Measurements from ENCODE around the gene DUOXA2. TPM values are rescaled to one million over a fixed set of nuclear protein-coding genes. Genes with fewer than 3 reads are reported as not detected.

DUOXA2 gene
- total RNA-seq, 1 experiment from 2014 or later: not detected

GRCh38 chr15:45084163-45084562, 30.0 kb upstream of the DUOXA2 start (continued):
- TF ChIP-seq AR (CRISPR knock-in tag; IDR thresholded peaks at IDR 0.05) (no peak), FOXP1 (CRISPR knock-in tag; IDR thresholded peaks at IDR 0.05; ENCODE audit: borderline replicate concordance) (no peak)
- TF ChIP-seq, protein P1, sequence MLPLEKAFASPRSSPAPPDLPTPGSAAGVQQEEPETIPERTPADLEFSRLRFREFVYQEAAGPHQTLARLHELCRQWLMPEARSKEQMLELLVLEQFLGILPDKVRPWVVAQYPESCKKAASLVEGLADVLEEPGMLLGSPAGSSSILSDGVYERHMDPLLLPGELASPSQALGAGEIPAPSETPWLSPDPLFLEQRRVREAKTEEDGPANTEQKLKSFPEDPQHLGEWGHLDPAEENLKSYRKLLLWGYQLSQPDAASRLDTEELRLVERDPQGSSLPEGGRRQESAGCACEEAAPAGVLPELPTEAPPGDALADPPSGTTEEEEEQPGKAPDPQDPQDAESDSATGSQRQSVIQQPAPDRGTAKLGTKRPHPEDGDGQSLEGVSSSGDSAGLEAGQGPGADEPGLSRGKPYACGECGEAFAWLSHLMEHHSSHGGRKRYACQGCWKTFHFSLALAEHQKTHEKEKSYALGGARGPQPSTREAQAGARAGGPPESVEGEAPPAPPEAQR (CRISPR knock-in tag; IDR thresholded peaks at IDR 0.05): no peak
- TF ChIP-seq, protein P2, sequence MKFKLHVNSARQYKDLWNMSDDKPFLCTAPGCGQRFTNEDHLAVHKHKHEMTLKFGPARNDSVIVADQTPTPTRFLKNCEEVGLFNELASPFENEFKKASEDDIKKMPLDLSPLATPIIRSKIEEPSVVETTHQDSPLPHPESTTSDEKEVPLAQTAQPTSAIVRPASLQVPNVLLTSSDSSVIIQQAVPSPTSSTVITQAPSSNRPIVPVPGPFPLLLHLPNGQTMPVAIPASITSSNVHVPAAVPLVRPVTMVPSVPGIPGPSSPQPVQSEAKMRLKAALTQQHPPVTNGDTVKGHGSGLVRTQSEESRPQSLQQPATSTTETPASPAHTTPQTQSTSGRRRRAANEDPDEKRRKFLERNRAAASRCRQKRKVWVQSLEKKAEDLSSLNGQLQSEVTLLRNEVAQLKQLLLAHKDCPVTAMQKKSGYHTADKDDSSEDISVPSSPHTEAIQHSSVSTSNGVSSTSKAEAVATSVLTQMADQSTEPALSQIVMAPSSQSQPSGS (CRISPR knock-in tag; IDR thresholded peaks at IDR 0.05; ENCODE audit: borderline replicate concordance, low read depth): no peak

GRCh38 chr15:45087513-45087912, 26.6 kb upstream of the DUOXA2 start:
- Mint-ChIP-seq H3K27ac (no peak overlapping the region), H3K27me3 (ENCODE audit: low read depth) (peaks cover 8% of the 10 kb centered on the region), H3K4me3 (no peak overlapping the region), H3K9me3 (no peaks in the 10 kb centered on the region), H3K36me3 (no peaks in the 10 kb centered on the region), H3K4me1 (no peaks in the 10 kb centered on the region)
- ChIA-PET CTCF (interaction anchor here (0.6 to 2.0 kb wide), 2 partner anchors 31 to 39 kb away, joined by 4 to 13 read pairs; no protein-coding TSS in a partner anchor), POLR2A (interaction anchor here (0.5 kb wide), 1 partner anchor 418 kb away, joined by 3 read pairs; no protein-coding TSS in a partner anchor)
- no peak for DNase-seq (ENCODE audit: low spot score)
- TF ChIP-seq USF1 (CRISPR knock-in tag; IDR thresholded peaks at IDR 0.05) (no peak), CBFB (CRISPR knock-in tag; IDR thresholded peaks at IDR 0.05; ENCODE audit: low read depth) (no peak), CREB1 (CRISPR knock-in tag; IDR thresholded peaks at IDR 0.05) (no peak), JAZF1 (CRISPR knock-in tag; IDR thresholded peaks at IDR 0.05) (no peak), USF2 (CRISPR knock-in tag; IDR thresholded peaks at IDR 0.05) (no peak), ZBTB21 (CRISPR knock-in tag; IDR thresholded peaks at IDR 0.05; ENCODE audit: borderline replicate concordance) (no peak), OVOL2 (CRISPR knock-in tag; IDR thresholded peaks at IDR 0.05; ENCODE audit: borderline replicate concordance) (no peak), NFATC4 (CRISPR knock-in tag; IDR thresholded peaks at IDR 0.05) (no peak), ATF6 (CRISPR knock-in tag; IDR thresholded peaks at IDR 0.05) (no peak), NR2C2 (CRISPR knock-in tag; IDR thresholded peaks at IDR 0.05) (no peak), ELF4 (CRISPR knock-in tag; IDR thresholded peaks at IDR 0.05; ENCODE audit: low read depth) (no peak), GABPB1 (CRISPR knock-in tag; IDR thresholded peaks at IDR 0.05) (no peak), KAT7 (CRISPR knock-in tag; IDR thresholded peaks at IDR 0.05; ENCODE audit: borderline replicate concordance) (no peak), MXD4 (CRISPR knock-in tag; IDR thresholded peaks at IDR 0.05; ENCODE audit: borderline replicate concordance) (no peak), NFYB (CRISPR knock-in tag; conservative IDR thresholded peaks at IDR 0.05; ENCODE audit: low read depth) (no peak)
- TF ChIP-seq, protein P3, sequence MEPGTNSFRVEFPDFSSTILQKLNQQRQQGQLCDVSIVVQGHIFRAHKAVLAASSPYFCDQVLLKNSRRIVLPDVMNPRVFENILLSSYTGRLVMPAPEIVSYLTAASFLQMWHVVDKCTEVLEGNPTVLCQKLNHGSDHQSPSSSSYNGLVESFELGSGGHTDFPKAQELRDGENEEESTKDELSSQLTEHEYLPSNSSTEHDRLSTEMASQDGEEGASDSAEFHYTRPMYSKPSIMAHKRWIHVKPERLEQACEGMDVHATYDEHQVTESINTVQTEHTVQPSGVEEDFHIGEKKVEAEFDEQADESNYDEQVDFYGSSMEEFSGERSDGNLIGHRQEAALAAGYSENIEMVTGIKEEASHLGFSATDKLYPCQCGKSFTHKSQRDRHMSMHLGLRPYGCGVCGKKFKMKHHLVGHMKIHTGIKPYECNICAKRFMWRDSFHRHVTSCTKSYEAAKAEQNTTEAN (CRISPR knock-in tag; IDR thresholded peaks at IDR 0.05): no peak
- TF ChIP-seq, protein P4, sequence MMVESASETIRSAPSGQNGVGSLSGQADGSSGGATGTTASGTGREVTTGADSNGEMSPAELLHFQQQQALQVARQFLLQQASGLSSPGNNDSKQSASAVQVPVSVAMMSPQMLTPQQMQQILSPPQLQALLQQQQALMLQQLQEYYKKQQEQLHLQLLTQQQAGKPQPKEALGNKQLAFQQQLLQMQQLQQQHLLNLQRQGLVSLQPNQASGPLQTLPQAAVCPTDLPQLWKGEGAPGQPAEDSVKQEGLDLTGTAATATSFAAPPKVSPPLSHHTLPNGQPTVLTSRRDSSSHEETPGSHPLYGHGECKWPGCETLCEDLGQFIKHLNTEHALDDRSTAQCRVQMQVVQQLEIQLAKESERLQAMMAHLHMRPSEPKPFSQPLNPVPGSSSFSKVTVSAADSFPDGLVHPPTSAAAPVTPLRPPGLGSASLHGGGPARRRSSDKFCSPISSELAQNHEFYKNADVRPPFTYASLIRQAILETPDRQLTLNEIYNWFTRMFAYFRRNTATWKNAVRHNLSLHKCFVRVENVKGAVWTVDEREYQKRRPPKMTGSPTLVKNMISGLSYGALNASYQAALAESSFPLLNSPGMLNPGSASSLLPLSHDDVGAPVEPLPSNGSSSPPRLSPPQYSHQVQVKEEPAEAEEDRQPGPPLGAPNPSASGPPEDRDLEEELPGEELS (CRISPR knock-in tag; IDR thresholded peaks at IDR 0.05): no peak
- TF ChIP-seq, protein P5, sequence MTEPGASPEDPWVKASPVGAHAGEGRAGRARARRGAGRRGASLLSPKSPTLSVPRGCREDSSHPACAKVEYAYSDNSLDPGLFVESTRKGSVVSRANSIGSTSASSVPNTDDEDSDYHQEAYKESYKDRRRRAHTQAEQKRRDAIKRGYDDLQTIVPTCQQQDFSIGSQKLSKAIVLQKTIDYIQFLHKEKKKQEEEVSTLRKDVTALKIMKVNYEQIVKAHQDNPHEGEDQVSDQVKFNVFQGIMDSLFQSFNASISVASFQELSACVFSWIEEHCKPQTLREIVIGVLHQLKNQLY (CRISPR knock-in tag; IDR thresholded peaks at IDR 0.05): no peak
- peak; percentile 60 for ATAC-seq
